WTC11 (cell line): Measurements from ENCODE around the gene STARD5.

ENCODE experiments used
- CREB1 ChIP-seq: sonication (generic); formaldehyde crosslinking; IDR thresholded peaks from 2 replicates; pipeline ENCODE4 v1.8.0; 2023; ENCODE audit warnings: mild to moderate bottlenecking, missing genetic modification reagents
- CREM ChIP-seq: sonication (generic); formaldehyde crosslinking; IDR thresholded peaks from 2 replicates; pipeline ENCODE4 v1.8.1; 2022; ENCODE audit warnings: mild to moderate bottlenecking, missing genetic modification reagents, moderate library complexity
- TP53 ChIP-seq: sonication (generic); formaldehyde crosslinking; IDR thresholded peaks from 2 replicates; pipeline ENCODE4 v1.8.1; 2023; ENCODE audit warnings: mild to moderate bottlenecking, missing genetic modification reagents
- TF ChIP-seq, protein P1 (sequence below): fragments of 200-600 bp; IDR thresholded peaks from 2 replicates; pipeline ENCODE4 v1.8.0; 2022; ENCODE audit warnings: antibody characterized with exemption
- TF ChIP-seq, protein P2 (sequence below): sonication (generic); formaldehyde crosslinking; IDR thresholded peaks from 2 replicates; pipeline ENCODE4 v1.8.0; 2022; ENCODE audit warnings: mild to moderate bottlenecking, missing genetic modification reagents
- TF ChIP-seq, protein P3 (sequence below): sonication (generic); formaldehyde crosslinking; IDR thresholded peaks from 2 replicates; pipeline ENCODE4 v1.8.1; 2022; ENCODE audit warnings: mild to moderate bottlenecking, moderate library complexity, missing genetic modification reagents

DNA sequence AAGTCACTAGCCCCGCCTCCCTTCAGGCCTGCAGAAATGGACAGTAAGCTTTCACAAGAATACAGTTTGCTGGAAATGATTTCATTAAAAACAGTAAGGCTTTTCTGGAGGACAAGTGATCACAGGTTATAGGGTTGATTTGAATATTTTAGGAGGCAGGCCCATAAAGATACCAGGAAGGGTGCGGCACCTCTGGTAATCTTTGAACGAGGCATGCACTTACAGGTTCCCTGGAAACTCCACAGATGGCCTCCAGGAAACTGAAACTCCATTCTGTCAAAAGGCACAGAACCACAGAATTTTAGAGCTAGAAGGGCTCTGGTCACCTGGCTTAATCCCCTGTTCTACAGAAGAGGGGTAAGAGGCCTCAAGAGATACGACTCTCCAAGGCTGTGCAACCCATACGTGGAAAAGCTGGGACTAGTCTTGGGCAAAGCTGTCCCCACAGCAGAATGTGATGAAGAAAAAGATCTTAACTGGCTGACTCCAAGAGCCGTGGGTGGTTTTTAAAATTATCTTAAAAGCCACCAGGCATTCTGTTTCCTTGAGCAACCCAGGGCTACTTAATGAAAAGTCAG is 1.2 kb downstream of the STARD5 start:
- TF ChIP-seq CREM (CRISPR knock-in tag) (no peak), TP53 (CRISPR knock-in tag) (no peak), CREB1 (CRISPR knock-in tag) (no peak)
- TF ChIP-seq, protein P1, sequence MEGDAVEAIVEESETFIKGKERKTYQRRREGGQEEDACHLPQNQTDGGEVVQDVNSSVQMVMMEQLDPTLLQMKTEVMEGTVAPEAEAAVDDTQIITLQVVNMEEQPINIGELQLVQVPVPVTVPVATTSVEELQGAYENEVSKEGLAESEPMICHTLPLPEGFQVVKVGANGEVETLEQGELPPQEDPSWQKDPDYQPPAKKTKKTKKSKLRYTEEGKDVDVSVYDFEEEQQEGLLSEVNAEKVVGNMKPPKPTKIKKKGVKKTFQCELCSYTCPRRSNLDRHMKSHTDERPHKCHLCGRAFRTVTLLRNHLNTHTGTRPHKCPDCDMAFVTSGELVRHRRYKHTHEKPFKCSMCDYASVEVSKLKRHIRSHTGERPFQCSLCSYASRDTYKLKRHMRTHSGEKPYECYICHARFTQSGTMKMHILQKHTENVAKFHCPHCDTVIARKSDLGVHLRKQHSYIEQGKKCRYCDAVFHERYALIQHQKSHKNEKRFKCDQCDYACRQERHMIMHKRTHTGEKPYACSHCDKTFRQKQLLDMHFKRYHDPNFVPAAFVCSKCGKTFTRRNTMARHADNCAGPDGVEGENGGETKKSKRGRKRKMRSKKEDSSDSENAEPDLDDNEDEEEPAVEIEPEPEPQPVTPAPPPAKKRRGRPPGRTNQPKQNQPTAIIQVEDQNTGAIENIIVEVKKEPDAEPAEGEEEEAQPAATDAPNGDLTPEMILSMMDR = no peak
- TF ChIP-seq, protein P2, sequence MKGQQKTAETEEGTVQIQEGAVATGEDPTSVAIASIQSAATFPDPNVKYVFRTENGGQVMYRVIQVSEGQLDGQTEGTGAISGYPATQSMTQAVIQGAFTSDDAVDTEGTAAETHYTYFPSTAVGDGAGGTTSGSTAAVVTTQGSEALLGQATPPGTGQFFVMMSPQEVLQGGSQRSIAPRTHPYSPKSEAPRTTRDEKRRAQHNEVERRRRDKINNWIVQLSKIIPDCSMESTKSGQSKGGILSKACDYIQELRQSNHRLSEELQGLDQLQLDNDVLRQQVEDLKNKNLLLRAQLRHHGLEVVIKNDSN = no peak
- TF ChIP-seq, protein P3, sequence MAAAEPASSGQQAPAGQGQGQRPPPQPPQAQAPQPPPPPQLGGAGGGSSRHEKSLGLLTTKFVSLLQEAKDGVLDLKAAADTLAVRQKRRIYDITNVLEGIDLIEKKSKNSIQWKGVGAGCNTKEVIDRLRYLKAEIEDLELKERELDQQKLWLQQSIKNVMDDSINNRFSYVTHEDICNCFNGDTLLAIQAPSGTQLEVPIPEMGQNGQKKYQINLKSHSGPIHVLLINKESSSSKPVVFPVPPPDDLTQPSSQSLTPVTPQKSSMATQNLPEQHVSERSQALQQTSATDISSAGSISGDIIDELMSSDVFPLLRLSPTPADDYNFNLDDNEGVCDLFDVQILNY (CRISPR knock-in tag) = no peak
